ENCODE data around the gene C19orf12. TPM values are rescaled to one million over a fixed set of nuclear protein-coding genes. Genes with fewer than 3 reads are reported as not detected.
A peak's percentile ranks its signal among the peaks of the same experiment; 100 is the strongest.

The C19orf12 gene
- total and polyA plus RNA-seq, 8 donors = 11.0 to 16.9 (median 12.2) TPM

DNA sequence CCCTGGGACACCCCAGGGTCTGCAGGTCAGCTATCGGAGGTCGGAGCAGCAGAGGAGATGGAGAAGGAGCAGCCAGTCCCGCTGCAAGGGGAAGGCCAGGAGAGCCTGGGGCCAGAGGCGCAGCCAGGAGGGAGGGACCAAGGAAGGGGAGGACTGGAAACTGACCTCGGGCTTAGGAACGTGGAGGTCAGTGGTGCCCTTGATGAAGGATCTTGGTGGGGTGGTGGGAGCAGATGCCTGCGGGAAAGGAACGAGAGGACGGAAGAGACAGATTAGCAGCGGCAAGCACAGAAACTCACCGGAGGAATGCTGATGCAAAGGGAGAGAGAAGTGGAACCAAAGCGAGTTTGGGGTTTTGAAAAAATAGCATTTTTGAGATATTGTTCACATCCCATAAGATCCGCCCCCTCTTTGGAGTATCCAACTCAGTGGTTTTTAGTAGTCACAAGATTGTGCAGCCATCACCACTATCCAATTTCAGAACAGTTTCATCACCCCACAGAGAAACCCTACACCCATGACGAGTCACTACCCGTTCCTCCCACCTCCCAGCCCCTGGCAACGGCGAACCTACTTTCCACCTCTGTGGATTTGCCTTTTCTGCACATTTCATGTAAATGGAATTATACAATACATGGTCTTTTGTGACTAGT lies 27.7 kb downstream of the C19orf12 start:
- H3K27me3 ChIP-seq = no peaks in the 10 kb centered on the region
- no peak overlapping the region for H3K27ac ChIP-seq
- peak in 3 of 4 donors; percentile 71 to 79 (median 72) for ATAC-seq
- intact Hi-C loops (cut with DNase I) = no loop called here
- no peaks in the 10 kb centered on the region for H3K4me1 ChIP-seq
- TF ChIP-seq, protein P1, sequence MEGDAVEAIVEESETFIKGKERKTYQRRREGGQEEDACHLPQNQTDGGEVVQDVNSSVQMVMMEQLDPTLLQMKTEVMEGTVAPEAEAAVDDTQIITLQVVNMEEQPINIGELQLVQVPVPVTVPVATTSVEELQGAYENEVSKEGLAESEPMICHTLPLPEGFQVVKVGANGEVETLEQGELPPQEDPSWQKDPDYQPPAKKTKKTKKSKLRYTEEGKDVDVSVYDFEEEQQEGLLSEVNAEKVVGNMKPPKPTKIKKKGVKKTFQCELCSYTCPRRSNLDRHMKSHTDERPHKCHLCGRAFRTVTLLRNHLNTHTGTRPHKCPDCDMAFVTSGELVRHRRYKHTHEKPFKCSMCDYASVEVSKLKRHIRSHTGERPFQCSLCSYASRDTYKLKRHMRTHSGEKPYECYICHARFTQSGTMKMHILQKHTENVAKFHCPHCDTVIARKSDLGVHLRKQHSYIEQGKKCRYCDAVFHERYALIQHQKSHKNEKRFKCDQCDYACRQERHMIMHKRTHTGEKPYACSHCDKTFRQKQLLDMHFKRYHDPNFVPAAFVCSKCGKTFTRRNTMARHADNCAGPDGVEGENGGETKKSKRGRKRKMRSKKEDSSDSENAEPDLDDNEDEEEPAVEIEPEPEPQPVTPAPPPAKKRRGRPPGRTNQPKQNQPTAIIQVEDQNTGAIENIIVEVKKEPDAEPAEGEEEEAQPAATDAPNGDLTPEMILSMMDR (IDR thresholded peaks at IDR 0.05) = no peak
- H3K36me3 ChIP-seq = no peaks in the 10 kb centered on the region
- 72 to 80% methylated on average over 17 of the region's 17 CpGs for WGBS, 2 donors
- no peak for FAIRE-seq
- no peak overlapping the region for H3K4me3 ChIP-seq
- no peak for DNase-seq
- no peaks in the 10 kb centered on the region for H3K9me3 ChIP-seq

DNA sequence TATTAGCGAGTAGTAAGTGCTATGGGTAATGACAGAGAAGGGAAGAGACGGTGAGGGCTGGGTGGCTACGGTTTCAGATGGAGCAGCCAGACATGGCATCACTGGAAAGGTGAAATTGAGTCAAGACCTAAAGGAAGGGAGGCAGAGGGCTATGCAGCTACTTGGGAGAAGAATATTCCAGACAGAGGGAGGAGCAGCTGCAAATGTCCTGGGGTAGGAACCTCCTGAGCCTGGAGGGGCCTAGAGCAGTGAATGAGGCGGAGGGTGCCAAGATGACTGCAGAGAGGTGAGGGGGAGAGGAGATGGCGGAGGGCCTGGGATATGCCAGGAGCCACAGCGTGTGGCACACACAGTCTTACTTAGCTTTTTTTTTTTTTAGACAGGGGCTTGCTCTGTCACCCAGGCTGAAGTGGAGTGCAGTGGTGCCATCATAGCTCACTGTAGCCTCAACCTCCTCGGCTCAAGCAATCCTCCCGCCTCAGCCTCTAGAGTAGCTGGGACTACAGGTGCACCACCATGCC lies 28.7 kb downstream of the C19orf12 start:
- FAIRE-seq = no peak
- Histone ChIP-seq H3K27ac (no peak overlapping the region), H3K4me1 (no peaks in the 10 kb centered on the region), H3K36me3 (no peaks in the 10 kb centered on the region), H3K4me3 (no peak overlapping the region), H3K27me3 (no peaks in the 10 kb centered on the region), H3K9me3 (no peaks in the 10 kb centered on the region)
- TF ChIP-seq, protein P1 (IDR thresholded peaks at IDR 0.05) = no peak
- intact Hi-C loops (cut with DNase I) = no loop called here
- 80 to 95% methylated on average over 8 of the region's 8 CpGs for WGBS, 2 donors
- no peak for DNase-seq
- ATAC-seq = no peak

GRCh38 chr19:29685326-29685725 lies 29.7 kb downstream of the C19orf12 start:
- H3K36me3 ChIP-seq = no peaks in the 10 kb centered on the region
- no peaks in the 10 kb centered on the region for H3K27me3 ChIP-seq
- H3K9me3 ChIP-seq = no peaks in the 10 kb centered on the region
- FAIRE-seq (no peak), ATAC-seq (no peak), DNase-seq (no peak)
- TF ChIP-seq, protein P1 (IDR thresholded peaks at IDR 0.05) = no peak
- H3K4me3 ChIP-seq = no peak overlapping the region
- H3K27ac ChIP-seq = no peak overlapping the region
- H3K4me1 ChIP-seq = no peaks in the 10 kb centered on the region
- intact Hi-C loops (cut with DNase I) = no loop called here
- WGBS, 2 donors = 46 to 48% methylated on average over 7 of the region's 7 CpGs

- intact Hi-C loops (cut with DNase I) = no loop called here
- WGBS, 2 donors = 61 to 67% methylated on average over 10 of the region's 10 CpGs
- H3K27ac ChIP-seq = no peak overlapping the region
- H3K9me3 ChIP-seq = no peaks in the 10 kb centered on the region
- ATAC-seq = no peak
- FAIRE-seq = no peak
- H3K27me3 ChIP-seq = no peaks in the 10 kb centered on the region
- no peaks in the 10 kb centered on the region for H3K4me1 ChIP-seq
- H3K4me3 ChIP-seq = no peak overlapping the region
- DNase-seq = no peak
- TF ChIP-seq, protein P1 (IDR thresholded peaks at IDR 0.05) = no peak
- H3K36me3 ChIP-seq = no peaks in the 10 kb centered on the region
Measured at GRCh38 chr19:29683009-29683408, 32.1 kb downstream of the C19orf12 start.

- 48 to 59% methylated on average over 15 to 16 of the region's 16 CpGs for WGBS, 2 donors
- TF ChIP-seq, protein P1 (IDR thresholded peaks at IDR 0.05) = no peak
- FAIRE-seq = no peak
- H3K27ac ChIP-seq = no peak overlapping the region
- no peaks in the 10 kb centered on the region for H3K27me3 ChIP-seq
- intact Hi-C loops (cut with DNase I) = no loop called here
- H3K4me1 ChIP-seq = no peaks in the 10 kb centered on the region
- no peak for ATAC-seq
- DNase-seq = no peak
- H3K36me3 ChIP-seq = no peaks in the 10 kb centered on the region
- no peaks in the 10 kb centered on the region for H3K9me3 ChIP-seq
- no peak overlapping the region for H3K4me3 ChIP-seq
Measured at GRCh38 chr19:29682236-29682895, 32.7 kb downstream of the C19orf12 start.
